Hepatocyte (in vitro differentiated cells): ENCODE measurements around the gene ZCWPW2. TPM values are rescaled to one million over a fixed set of nuclear protein-coding genes. Genes with fewer than 3 reads are reported as not detected.

Source experiments
- DNase-seq: peaks from one replicate; pipeline ENCODE4 v3.0.0-alpha.2; 2016; ENCODE audit warnings: low spot score
- H2AFZ ChIP-seq: fragments of 200-600 bp; sonication (generic); 2 replicates; pipeline ENCODE4 v1.6.0; 2016; ENCODE audit warnings: antibody characterized with exemption, mild to moderate bottlenecking
- H3K27ac ChIP-seq: fragments of 200-600 bp; sonication (generic); 2 replicates; pipeline ENCODE4 v1.5.1; 2016; ENCODE audit warnings: mild to moderate bottlenecking
- H3K27me3 ChIP-seq: fragments of 200-600 bp; sonication (generic); 2 replicates; pipeline ENCODE4 v1.6.1; 2016
- H3K36me3 ChIP-seq: fragments of 200-600 bp; sonication (generic); replicated peaks from 2 replicates; pipeline ENCODE4 v1.5.1; 2016; ENCODE audit warnings: low read depth; ENCODE audit not compliant: insufficient read depth
- H3K4me1 ChIP-seq: fragments of 200-600 bp; sonication (generic); 2 replicates; pipeline ENCODE4 v1.5.1; 2016; ENCODE audit warnings: mild to moderate bottlenecking, moderate library complexity; ENCODE audit not compliant: insufficient read depth
- H3K4me2 ChIP-seq: fragments of 200-600 bp; sonication (generic); 2 replicates; pipeline ENCODE4 v1.6.0; 2016
- H3K4me3 ChIP-seq: fragments of 200-600 bp; sonication (generic); 2 replicates; pipeline ENCODE4 v1.5.1; 2016; ENCODE audit warnings: mild to moderate bottlenecking
- H3K79me2 ChIP-seq: fragments of 200-600 bp; sonication (generic); 2 replicates; pipeline ENCODE4 v1.6.0; 2017; ENCODE audit warnings: mild to moderate bottlenecking
- H3K9me2 ChIP-seq: fragments of 200-600 bp; sonication (generic); replicated peaks from 2 replicates; pipeline ENCODE4 v1.6.0; 2017; ENCODE audit warnings: mild to moderate bottlenecking; ENCODE audit not compliant: insufficient read depth
- H3K9me3 ChIP-seq: fragments of 200-600 bp; sonication (generic); 2 replicates; pipeline ENCODE4 v1.5.1; 2016; ENCODE audit warnings: low read depth, mild to moderate bottlenecking
- H4K20me1 ChIP-seq: fragments of 200-600 bp; sonication (generic); 2 replicates; pipeline ENCODE4 v1.6.0; 2016; ENCODE audit warnings: mild to moderate bottlenecking; ENCODE audit not compliant: insufficient read depth, poor library complexity, severe bottlenecking
- CTCF ChIP-seq: fragments of 200-600 bp; sonication (generic); IDR thresholded peaks from 2 replicates; pipeline ENCODE4 v1.5.1; 2016; ENCODE audit warnings: antibody characterized with exemption, mild to moderate bottlenecking; ENCODE audit not compliant: poor library complexity
- EZH2 ChIP-seq: fragments of 200-600 bp; sonication (generic); IDR thresholded peaks from 2 replicates; pipeline ENCODE4 v1.6.1; 2016; ENCODE audit warnings: antibody characterized with exemption, mild to moderate bottlenecking, borderline replicate concordance
- EZH2phosphoT487 ChIP-seq: fragments of 200-600 bp; sonication (generic); IDR thresholded peaks from one replicate; pipeline ENCODE4 v1.6.1; 2018; ENCODE audit warnings: antibody characterized with exemption, mild to moderate bottlenecking, low read depth, moderate library complexity; ENCODE audit not compliant: unreplicated experiment, severe bottlenecking
- WGBS: methylation state at CpG from one replicate; pipeline ENCODE4 v1.1.6; 2016; ENCODE audit warnings: low lambda C conversion rate; ENCODE audit errors: missing lambda C conversion rate; 5-methylcytosine and 5-hydroxymethylcytosine counted together
- polyA plus RNA-seq: library from polyadenylated mRNA; unstranded; fragments of >200 nt; fragmentation: Nextera tagmentation; extraction: Ambion mirVana; gene quantifications from 2 replicates; pipeline ENCODE4 v1.2.1, GENCODE V29; 2016
- total RNA-seq: library from RNA; depleted of rRNA; stranded (reverse); fragments of >200 nt; gene quantifications from 2 replicates; pipeline ENCODE4 v1.2.3, GENCODE V29; 2014

ZCWPW2 gene
- total and polyA plus RNA-seq, 2 experiments from 2014 or later = 0.77 to 1.8 TPM

GRCh38 chr3:28328188-28329151, 20.1 kb upstream of the ZCWPW2 start:
- WGBS = 84% methylated on average over 4 of the region's 4 CpGs
- TF ChIP-seq CTCF = peak; percentile 80
- TF ChIP-seq EZH2 = no peak
- no peak for TF ChIP-seq EZH2phosphoT487

GRCh38 chr3:28334552-28334951, 14.0 kb upstream of the ZCWPW2 start:
- H3K4me1 ChIP-seq = no peaks in the 10 kb centered on the region
- peaks cover 2% of the 10 kb centered on the region for H3K79me2 ChIP-seq
- H3K4me3 ChIP-seq = no peak overlapping the region
- H3K27me3 ChIP-seq = no peaks in the 10 kb centered on the region
- H3K9me2 ChIP-seq = no peaks in the 10 kb centered on the region
- no peak overlapping the region for H3K27ac ChIP-seq
- no peaks in the 10 kb centered on the region for H4K20me1 ChIP-seq
- H3K9me3 ChIP-seq = no peaks in the 10 kb centered on the region
- TF ChIP-seq CTCF (peak; percentile 28), EZH2phosphoT487 (no peak), EZH2 (no peak)
- no peak for DNase-seq
- no peak overlapping the region for H2AFZ ChIP-seq
- no peak overlapping the region for H3K4me2 ChIP-seq
- no peaks in the 10 kb centered on the region for H3K36me3 ChIP-seq

More at GRCh38 chr3:28328188-28329151, 20.1 kb upstream of the ZCWPW2 start:
- H3K4me1 ChIP-seq = no peaks in the 10 kb centered on the region
- no peak overlapping the region for H3K27ac ChIP-seq
- DNase-seq = peak; percentile 44
- H3K9me2 ChIP-seq = no peaks in the 10 kb centered on the region
- no peaks in the 10 kb centered on the region for H4K20me1 ChIP-seq
- no peaks in the 10 kb centered on the region for H3K9me3 ChIP-seq
- no peak overlapping the region for H3K4me2 ChIP-seq
- no peaks in the 10 kb centered on the region for H3K27me3 ChIP-seq
- H3K36me3 ChIP-seq = no peaks in the 10 kb centered on the region
- H2AFZ ChIP-seq = no peak overlapping the region
- no peaks in the 10 kb centered on the region for H3K79me2 ChIP-seq
- no peak overlapping the region for H3K4me3 ChIP-seq

GRCh38 chr3:28335246-28335645, 13.3 kb upstream of the ZCWPW2 start:
- H3K27ac ChIP-seq = no peak overlapping the region
- DNase-seq = no peak
- 75% methylated on average over 2 of the region's 2 CpGs for WGBS
- H3K9me2 ChIP-seq = no peaks in the 10 kb centered on the region
- H3K36me3 ChIP-seq = no peaks in the 10 kb centered on the region
- H2AFZ ChIP-seq = no peak overlapping the region
- peaks cover 4% of the 10 kb centered on the region for H3K79me2 ChIP-seq
- no peaks in the 10 kb centered on the region for H3K4me1 ChIP-seq
- H3K4me3 ChIP-seq = no peak overlapping the region
- H3K4me2 ChIP-seq = no peak overlapping the region
- H3K27me3 ChIP-seq = no peaks in the 10 kb centered on the region
- no peaks in the 10 kb centered on the region for H4K20me1 ChIP-seq
- no peaks in the 10 kb centered on the region for H3K9me3 ChIP-seq
- TF ChIP-seq CTCF (no peak), EZH2 (no peak), EZH2phosphoT487 (no peak)
